HepG2 (cell line): Measurements from ENCODE around the gene FRK. TPM values are rescaled to one million over a fixed set of nuclear protein-coding genes. Genes with fewer than 3 reads are reported as not detected.

Experiments used
- ATM ChIP-seq: fragments of 450-650 bp; IDR thresholded peaks from 2 replicates; pipeline ENCODE4 v1.7.1; 2017; ENCODE audit warnings: mild to moderate bottlenecking, borderline replicate concordance
- EZH2 ChIP-seq: conservative IDR thresholded peaks from 2 replicates; pipeline ENCODE4 v1.6.1; 2012; ENCODE audit warnings: mild to moderate bottlenecking, low read depth, low read length, moderate library complexity
- JARID2 ChIP-seq: sonication (generic); formaldehyde crosslinking; IDR thresholded peaks from 2 replicates; pipeline ENCODE4 v1.8.1; 2023; ENCODE audit warnings: missing genetic modification reagents, inconsistent platforms; ENCODE audit not compliant: insufficient replicate concordance
- KLF15 ChIP-seq: sonication (generic); formaldehyde crosslinking; IDR thresholded peaks from 2 replicates; pipeline ENCODE4 v1.8.1; 2023; ENCODE audit warnings: borderline replicate concordance, mild to moderate bottlenecking, inconsistent platforms, missing genetic modification reagents, mixed read lengths
- KMT2A ChIP-seq: sonication (generic); formaldehyde crosslinking; IDR thresholded peaks from 2 replicates; pipeline ENCODE4 v1.4.0; 2020; ENCODE audit warnings: missing genetic modification reagents
- MATR3 ChIP-seq: sonication (generic); formaldehyde crosslinking; IDR thresholded peaks from 2 replicates; pipeline ENCODE4 v1.4.0; 2020; ENCODE audit warnings: missing genetic modification reagents
- MTA1 ChIP-seq: sonication (generic); formaldehyde crosslinking; IDR thresholded peaks from 2 replicates; pipeline ENCODE4 v1.4.0; 2020; ENCODE audit warnings: missing genetic modification reagents, mild to moderate bottlenecking, borderline replicate concordance
- PHF8 ChIP-seq: sonication (generic); formaldehyde crosslinking; IDR thresholded peaks from 2 replicates; pipeline ENCODE4 v1.5.0; 2020; ENCODE audit warnings: missing genetic modification reagents
- TOE1 ChIP-seq: sonication (generic); formaldehyde crosslinking; IDR thresholded peaks from 2 replicates; pipeline ENCODE4 v1.4.0; 2020; ENCODE audit warnings: mild to moderate bottlenecking, missing genetic modification reagents
- ZNF12 ChIP-seq: sonication (generic); formaldehyde crosslinking; IDR thresholded peaks from 2 replicates; pipeline ENCODE4 v1.5.0; 2020; ENCODE audit warnings: missing genetic modification reagents
- ZNF256 ChIP-seq: sonication (generic); formaldehyde crosslinking; conservative IDR thresholded peaks from 2 replicates; pipeline ENCODE4 v1.4.0; 2020; ENCODE audit warnings: missing genetic modification reagents
- ZNF343 ChIP-seq: sonication (generic); formaldehyde crosslinking; IDR thresholded peaks from 2 replicates; pipeline ENCODE4 v1.4.0; 2020; ENCODE audit warnings: mild to moderate bottlenecking, missing genetic modification reagents
- ZNF460 ChIP-seq: sonication (generic); formaldehyde crosslinking; IDR thresholded peaks from 2 replicates; pipeline ENCODE4 v1.5.1; 2020; ENCODE audit warnings: missing genetic modification reagents, mild to moderate bottlenecking, borderline replicate concordance
- ZNF674 ChIP-seq: sonication (generic); formaldehyde crosslinking; IDR thresholded peaks from 2 replicates; pipeline ENCODE4 v1.5.0; 2020; ENCODE audit warnings: low read depth, mild to moderate bottlenecking, missing genetic modification reagents
- ZNF775 ChIP-seq: sonication (generic); formaldehyde crosslinking; IDR thresholded peaks from 2 replicates; pipeline ENCODE4 v1.4.0; 2020; ENCODE audit warnings: missing genetic modification reagents, mild to moderate bottlenecking, moderate library complexity, borderline replicate concordance
- polyA plus RNA-seq, 8 experiments: library from polyadenylated mRNA; depleted of rRNA in 3 of 8; stranded (reverse) in 7 of 8; unstranded in 1 of 8; fragments of >200 nt; fragmentation: Illumina TruSeq in 4 of 8; extraction: Trizol in 4 of 8; gene quantifications; 2 replicates each; pipeline versions ENCODE4 v1.2.1 to v1.2.3, GENCODE V29; 2011 to 2016; ENCODE audit warnings: low read depth in 4 of 8, missing spikeins in 1 of 8, mixed read lengths in 1 of 8; ENCODE audit not compliant: insufficient read depth in 1 of 8
- total RNA-seq, 5 experiments: library from RNA; depleted of rRNA; stranded (reverse); fragments of >200 nt; fragmentation: Illumina TruSeq; extraction: Trizol; gene quantifications; 2 replicates each; pipeline ENCODE4 v1.2.3, GENCODE V29; 2016; ENCODE audit warnings: low read depth in 1 of 5
- TF ChIP-seq, protein P1 (sequence below): sonication (generic); formaldehyde crosslinking; IDR thresholded peaks from 2 replicates; pipeline ENCODE4 v1.9.0; 2021; ENCODE audit warnings: mild to moderate bottlenecking, missing genetic modification reagents
- TF ChIP-seq, protein P2 (sequence below): sonication (generic); formaldehyde crosslinking; IDR thresholded peaks from 2 replicates; pipeline ENCODE4 v1.4.0; 2020; ENCODE audit warnings: mild to moderate bottlenecking, missing genetic modification reagents, borderline replicate concordance
- TF ChIP-seq, protein P3 (sequence below): IDR thresholded peaks from 2 replicates; pipeline ENCODE4 v1.6.1; 2016; ENCODE audit warnings: control low read depth

Gene FRK
- total and polyA plus RNA-seq, 2 of the 13 experiments (the other 11 are each of a cell fraction or from before 2014, with no cell fraction given): 1.3 to 2.9 TPM

DNA sequence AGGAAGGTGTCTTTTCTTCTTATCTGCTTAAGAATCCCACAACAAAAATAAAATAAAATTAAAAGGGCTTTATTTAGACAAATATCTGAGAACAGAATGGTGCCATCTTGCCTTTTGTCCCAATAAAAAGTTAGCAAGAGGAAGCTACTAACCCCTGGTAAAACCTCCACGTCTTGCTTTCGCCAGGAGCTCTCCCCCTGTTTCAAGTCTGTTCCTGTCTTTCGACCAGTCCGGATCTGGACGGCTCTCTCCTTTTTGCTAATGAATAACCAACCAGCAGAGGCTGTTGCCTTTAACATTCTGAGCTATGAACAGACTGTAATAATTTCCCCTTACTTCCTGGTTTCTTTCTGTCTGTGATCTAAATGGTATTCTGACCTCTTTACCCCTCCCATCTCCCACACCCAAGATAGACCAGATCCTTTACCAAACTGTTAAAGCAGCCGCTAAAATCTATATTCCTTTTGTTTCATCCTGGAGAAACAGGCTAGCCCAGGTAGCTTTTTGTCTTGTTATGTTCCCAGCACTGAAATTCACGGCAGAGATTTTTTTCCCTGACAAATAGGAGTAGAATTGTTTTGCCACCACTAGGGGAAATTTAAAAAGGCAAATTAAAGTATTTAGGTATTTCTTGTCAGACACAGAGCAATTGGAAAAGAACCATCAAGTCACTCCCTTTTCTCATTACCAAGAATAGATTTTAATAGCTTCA lies at the start of gene FRK (continued):
- TF ChIP-seq, protein P1, sequence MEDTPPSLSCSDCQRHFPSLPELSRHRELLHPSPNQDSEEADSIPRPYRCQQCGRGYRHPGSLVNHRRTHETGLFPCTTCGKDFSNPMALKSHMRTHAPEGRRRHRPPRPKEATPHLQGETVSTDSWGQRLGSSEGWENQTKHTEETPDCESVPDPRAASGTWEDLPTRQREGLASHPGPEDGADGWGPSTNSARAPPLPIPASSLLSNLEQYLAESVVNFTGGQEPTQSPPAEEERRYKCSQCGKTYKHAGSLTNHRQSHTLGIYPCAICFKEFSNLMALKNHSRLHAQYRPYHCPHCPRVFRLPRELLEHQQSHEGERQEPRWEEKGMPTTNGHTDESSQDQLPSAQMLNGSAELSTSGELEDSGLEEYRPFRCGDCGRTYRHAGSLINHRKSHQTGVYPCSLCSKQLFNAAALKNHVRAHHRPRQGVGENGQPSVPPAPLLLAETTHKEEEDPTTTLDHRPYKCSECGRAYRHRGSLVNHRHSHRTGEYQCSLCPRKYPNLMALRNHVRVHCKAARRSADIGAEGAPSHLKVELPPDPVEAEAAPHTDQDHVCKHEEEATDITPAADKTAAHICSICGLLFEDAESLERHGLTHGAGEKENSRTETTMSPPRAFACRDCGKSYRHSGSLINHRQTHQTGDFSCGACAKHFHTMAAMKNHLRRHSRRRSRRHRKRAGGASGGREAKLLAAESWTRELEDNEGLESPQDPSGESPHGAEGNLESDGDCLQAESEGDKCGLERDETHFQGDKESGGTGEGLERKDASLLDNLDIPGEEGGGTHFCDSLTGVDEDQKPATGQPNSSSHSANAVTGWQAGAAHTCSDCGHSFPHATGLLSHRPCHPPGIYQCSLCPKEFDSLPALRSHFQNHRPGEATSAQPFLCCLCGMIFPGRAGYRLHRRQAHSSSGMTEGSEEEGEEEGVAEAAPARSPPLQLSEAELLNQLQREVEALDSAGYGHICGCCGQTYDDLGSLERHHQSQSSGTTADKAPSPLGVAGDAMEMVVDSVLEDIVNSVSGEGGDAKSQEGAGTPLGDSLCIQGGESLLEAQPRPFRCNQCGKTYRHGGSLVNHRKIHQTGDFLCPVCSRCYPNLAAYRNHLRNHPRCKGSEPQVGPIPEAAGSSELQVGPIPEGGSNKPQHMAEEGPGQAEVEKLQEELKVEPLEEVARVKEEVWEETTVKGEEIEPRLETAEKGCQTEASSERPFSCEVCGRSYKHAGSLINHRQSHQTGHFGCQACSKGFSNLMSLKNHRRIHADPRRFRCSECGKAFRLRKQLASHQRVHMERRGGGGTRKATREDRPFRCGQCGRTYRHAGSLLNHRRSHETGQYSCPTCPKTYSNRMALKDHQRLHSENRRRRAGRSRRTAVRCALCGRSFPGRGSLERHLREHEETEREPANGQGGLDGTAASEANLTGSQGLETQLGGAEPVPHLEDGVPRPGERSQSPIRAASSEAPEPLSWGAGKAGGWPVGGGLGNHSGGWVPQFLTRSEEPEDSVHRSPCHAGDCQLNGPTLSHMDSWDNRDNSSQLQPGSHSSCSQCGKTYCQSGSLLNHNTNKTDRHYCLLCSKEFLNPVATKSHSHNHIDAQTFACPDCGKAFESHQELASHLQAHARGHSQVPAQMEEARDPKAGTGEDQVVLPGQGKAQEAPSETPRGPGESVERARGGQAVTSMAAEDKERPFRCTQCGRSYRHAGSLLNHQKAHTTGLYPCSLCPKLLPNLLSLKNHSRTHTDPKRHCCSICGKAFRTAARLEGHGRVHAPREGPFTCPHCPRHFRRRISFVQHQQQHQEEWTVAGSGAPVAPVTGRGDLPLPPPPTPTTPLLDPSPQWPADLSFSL: no peak
- TF ChIP-seq MATR3 (no peak), JARID2 (CRISPR knock-in tag) (no peak), ATM (no peak), ZNF256 (CRISPR knock-in tag) (no peak), ZNF460 (CRISPR knock-in tag) (no peak; the same call in 1 of the 2 replicates), ZNF775 (CRISPR knock-in tag) (no peak), MTA1 (CRISPR knock-in tag) (no peak), PHF8 (peak; percentile 49; the same call in 1 of the 2 replicates), KLF15 (CRISPR knock-in tag) (no peak), ZNF674 (CRISPR knock-in tag) (no peak), TOE1 (CRISPR knock-in tag) (0 out of 2 replicates have a peak, but pooled peaks have one; percentile 20), EZH2 (no peak), KMT2A (no peak; the same call in 1 of the 2 replicates), ZNF12 (CRISPR knock-in tag) (peak; percentile 29; the same call in 1 of the 2 replicates), ZNF343 (CRISPR knock-in tag) (no peak)
- TF ChIP-seq, protein P2, sequence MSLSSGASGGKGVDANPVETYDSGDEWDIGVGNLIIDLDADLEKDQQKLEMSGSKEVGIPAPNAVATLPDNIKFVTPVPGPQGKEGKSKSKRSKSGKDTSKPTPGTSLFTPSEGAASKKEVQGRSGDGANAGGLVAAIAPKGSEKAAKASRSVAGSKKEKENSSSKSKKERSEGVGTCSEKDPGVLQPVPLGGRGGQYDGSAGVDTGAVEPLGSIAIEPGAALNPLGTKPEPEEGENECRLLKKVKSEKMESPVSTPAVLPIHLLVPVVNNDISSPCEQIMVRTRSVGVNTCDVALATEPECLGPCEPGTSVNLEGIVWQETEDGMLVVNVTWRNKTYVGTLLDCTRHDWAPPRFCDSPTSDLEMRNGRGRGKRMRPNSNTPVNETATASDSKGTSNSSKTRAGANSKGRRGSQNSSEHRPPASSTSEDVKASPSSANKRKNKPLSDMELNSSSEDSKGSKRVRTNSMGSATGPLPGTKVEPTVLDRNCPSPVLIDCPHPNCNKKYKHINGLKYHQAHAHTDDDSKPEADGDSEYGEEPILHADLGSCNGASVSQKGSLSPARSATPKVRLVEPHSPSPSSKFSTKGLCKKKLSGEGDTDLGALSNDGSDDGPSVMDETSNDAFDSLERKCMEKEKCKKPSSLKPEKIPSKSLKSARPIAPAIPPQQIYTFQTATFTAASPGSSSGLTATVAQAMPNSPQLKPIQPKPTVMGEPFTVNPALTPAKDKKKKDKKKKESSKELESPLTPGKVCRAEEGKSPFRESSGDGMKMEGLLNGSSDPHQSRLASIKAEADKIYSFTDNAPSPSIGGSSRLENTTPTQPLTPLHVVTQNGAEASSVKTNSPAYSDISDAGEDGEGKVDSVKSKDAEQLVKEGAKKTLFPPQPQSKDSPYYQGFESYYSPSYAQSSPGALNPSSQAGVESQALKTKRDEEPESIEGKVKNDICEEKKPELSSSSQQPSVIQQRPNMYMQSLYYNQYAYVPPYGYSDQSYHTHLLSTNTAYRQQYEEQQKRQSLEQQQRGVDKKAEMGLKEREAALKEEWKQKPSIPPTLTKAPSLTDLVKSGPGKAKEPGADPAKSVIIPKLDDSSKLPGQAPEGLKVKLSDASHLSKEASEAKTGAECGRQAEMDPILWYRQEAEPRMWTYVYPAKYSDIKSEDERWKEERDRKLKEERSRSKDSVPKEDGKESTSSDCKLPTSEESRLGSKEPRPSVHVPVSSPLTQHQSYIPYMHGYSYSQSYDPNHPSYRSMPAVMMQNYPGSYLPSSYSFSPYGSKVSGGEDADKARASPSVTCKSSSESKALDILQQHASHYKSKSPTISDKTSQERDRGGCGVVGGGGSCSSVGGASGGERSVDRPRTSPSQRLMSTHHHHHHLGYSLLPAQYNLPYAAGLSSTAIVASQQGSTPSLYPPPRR (CRISPR knock-in tag): no peak
- TF ChIP-seq, protein P3, sequence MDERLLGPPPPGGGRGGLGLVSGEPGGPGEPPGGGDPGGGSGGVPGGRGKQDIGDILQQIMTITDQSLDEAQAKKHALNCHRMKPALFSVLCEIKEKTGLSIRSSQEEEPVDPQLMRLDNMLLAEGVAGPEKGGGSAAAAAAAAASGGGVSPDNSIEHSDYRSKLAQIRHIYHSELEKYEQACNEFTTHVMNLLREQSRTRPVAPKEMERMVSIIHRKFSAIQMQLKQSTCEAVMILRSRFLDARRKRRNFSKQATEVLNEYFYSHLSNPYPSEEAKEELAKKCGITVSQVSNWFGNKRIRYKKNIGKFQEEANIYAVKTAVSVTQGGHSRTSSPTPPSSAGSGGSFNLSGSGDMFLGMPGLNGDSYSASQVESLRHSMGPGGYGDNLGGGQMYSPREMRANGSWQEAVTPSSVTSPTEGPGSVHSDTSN (CRISPR knock-in tag): no peak
